ENCODE results near the gene GP2. TPM values are rescaled to one million over a fixed set of nuclear protein-coding genes. Genes with fewer than 3 reads are reported as not detected.

The GP2 gene
- polyA plus RNA-seq, 2 of the 4 experiments (the other 2 are of a cell fraction) = not detected

DNA sequence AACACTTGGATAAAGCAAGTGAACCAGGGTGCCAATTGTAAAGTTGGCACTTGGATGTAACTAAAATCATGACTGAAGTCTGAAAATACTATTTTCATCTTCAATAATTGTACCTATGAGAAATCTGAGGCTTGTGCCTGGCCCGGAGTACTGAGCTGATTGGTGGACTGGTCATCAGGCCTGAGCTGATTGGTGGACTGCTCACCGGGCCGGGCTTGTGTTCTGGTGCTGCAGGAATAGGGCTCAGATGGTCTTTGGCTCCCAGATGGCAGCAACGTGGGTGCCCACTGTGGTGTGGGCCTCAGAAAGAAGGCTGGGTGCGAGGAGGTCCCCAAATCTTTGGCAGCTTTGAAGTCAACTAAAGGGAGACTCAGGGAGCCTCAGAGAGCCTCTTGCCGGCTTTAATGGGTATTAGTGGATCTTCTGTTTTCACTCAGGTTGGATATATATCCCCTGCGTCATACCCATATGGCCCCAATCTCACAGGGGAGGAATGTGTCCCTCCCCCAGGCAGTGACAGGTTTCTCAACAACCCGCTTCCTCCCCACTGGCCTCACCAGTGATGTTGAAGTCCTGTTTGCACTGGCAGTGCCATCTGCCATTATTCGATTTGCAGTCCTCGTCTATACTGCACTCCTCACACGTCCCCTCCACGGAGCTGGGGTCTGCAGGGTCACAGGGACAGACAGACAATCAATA, 20.5 kb upstream of the GP2 start:
- no peak for ATAC-seq
- Histone ChIP-seq H3K4me2 (no peak overlapping the region), H3K9me3 (no peaks in the 10 kb centered on the region), H3K27ac (no peak overlapping the region), H3K4me1 (no peaks in the 10 kb centered on the region), H3K4me3 (no peak overlapping the region)
- WGBS (ENCODE audit: missing lambda C conversion rate) = 28% methylated on average over 12 of the region's 12 CpGs
- ChIA-PET POLR2A (no interaction called here), CTCF (interaction anchor here (1.4 kb wide), 1 partner anchor 47 kb away, joined by 4 read pairs; no protein-coding TSS in a partner anchor)
- TF ChIP-seq FOXS1 (CRISPR knock-in tag; IDR thresholded peaks at IDR 0.05) (no peak), HOXB13 (CRISPR knock-in tag; IDR thresholded peaks at IDR 0.05; ENCODE audit: low read depth) (no peak), TFCP2L1 (CRISPR knock-in tag; IDR thresholded peaks at IDR 0.05) (no peak)
- no peak for DNase-seq (ENCODE audit: low read depth in 1 of 2, low spot score in 1 of 2)
- no peak for FAIRE-seq

DNA sequence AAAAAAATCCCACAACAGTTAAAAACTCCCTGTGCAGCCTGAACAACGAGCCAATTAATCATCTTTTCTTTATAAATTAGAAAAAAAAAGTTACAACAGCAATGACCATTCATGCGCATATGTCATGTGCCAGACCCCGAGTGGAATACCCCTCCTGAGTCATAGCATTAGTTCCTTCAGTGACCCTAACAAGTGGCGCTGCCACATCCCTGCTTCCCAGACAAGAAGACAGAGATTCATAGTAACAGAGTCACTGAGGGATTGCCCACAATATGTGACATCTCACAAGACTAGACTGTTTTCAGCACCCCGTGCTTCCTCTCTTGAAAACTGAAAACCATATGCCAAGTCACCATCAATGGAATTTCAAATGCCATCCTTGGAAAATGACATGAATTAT, 17.3 kb upstream of the GP2 start:
- Histone ChIP-seq H3K4me3 (no peak overlapping the region), H3K9me3 (no peaks in the 10 kb centered on the region), H3K4me2 (no peak overlapping the region), H3K4me1 (no peaks in the 10 kb centered on the region), H3K27ac (no peak overlapping the region)
- DNase-seq (ENCODE audit: low read depth in 1 of 2, low spot score in 1 of 2) (no peak), ATAC-seq (no peak), FAIRE-seq (no peak)
- ChIA-PET CTCF (interaction anchor here (1.0 kb wide), 1 partner anchor 446 kb away, joined by 4 read pairs; no protein-coding TSS in a partner anchor), POLR2A (no interaction called here)
- 21% methylated on average over 5 of the region's 5 CpGs for WGBS (ENCODE audit: missing lambda C conversion rate)
- TF ChIP-seq CBX8 (IDR thresholded peaks at IDR 0.05) (no peak), JUNB (IDR thresholded peaks at IDR 0.05) (no peak), BHLHE40 (IDR thresholded peaks at IDR 0.05; ENCODE audit: low read depth, low read length) (no peak), PHF8 (IDR thresholded peaks at IDR 0.05; ENCODE audit: borderline replicate concordance, low read depth) (no peak), EHMT2 (IDR thresholded peaks at IDR 0.05; ENCODE audit: low read depth) (no peak), HOXA7 (CRISPR knock-in tag; IDR thresholded peaks at IDR 0.05) (no peak)
- TF ChIP-seq, protein P1, sequence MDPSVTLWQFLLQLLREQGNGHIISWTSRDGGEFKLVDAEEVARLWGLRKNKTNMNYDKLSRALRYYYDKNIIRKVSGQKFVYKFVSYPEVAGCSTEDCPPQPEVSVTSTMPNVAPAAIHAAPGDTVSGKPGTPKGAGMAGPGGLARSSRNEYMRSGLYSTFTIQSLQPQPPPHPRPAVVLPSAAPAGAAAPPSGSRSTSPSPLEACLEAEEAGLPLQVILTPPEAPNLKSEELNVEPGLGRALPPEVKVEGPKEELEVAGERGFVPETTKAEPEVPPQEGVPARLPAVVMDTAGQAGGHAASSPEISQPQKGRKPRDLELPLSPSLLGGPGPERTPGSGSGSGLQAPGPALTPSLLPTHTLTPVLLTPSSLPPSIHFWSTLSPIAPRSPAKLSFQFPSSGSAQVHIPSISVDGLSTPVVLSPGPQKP (IDR thresholded peaks at IDR 0.05; ENCODE audit: low read depth, low read length) = no peak

DNA sequence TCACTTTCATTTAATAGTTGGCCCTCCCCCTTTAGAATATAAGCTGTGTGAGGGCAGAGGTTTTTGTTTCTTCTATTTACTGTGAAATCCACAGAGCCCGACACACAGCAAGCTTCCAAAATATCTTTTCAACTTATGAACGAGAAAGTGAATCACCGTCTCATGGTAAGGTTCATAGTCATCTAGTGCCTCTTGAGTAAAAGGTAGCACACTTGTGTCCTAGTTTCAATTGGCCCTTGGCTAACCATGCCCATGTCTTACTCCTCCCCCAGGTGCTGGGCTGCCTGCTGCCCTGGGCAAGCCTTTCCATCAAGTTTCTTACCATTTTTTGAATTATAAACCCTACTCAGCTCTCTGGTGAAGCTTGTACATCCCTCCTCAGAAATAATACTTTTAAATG, 12.4 kb upstream of the GP2 start:
- Histone ChIP-seq H3K9me3 (no peaks in the 10 kb centered on the region), H3K4me1 (no peaks in the 10 kb centered on the region), H3K27ac (no peak overlapping the region), H3K4me2 (no peak overlapping the region), H3K4me3 (no peak overlapping the region)
- no peak for TF ChIP-seq EHMT2 (IDR thresholded peaks at IDR 0.05; ENCODE audit: low read depth)
- no peak for TF ChIP-seq PHF8 (IDR thresholded peaks at IDR 0.05; ENCODE audit: borderline replicate concordance, low read depth)
- TF ChIP-seq, protein P2, sequence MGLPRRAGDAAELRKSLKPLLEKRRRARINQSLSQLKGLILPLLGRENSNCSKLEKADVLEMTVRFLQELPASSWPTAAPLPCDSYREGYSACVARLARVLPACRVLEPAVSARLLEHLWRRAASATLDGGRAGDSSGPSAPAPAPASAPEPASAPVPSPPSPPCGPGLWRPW (IDR thresholded peaks at IDR 0.05) = no peak
- TF ChIP-seq ZNF302 (CRISPR knock-in tag; IDR thresholded peaks at IDR 0.05) = no peak
- no peak for TF ChIP-seq JUNB (IDR thresholded peaks at IDR 0.05)
- TF ChIP-seq POLR2A (IDR thresholded peaks at IDR 0.05; ENCODE audit: low read length) = no peak
- TF ChIP-seq MYC (IDR thresholded peaks at IDR 0.05; ENCODE audit: borderline replicate concordance, low read length) = no peak
- no peak for TF ChIP-seq JUN (IDR thresholded peaks at IDR 0.05)
- no peak for TF ChIP-seq CBX8 (IDR thresholded peaks at IDR 0.05)
- TF ChIP-seq, protein P3, sequence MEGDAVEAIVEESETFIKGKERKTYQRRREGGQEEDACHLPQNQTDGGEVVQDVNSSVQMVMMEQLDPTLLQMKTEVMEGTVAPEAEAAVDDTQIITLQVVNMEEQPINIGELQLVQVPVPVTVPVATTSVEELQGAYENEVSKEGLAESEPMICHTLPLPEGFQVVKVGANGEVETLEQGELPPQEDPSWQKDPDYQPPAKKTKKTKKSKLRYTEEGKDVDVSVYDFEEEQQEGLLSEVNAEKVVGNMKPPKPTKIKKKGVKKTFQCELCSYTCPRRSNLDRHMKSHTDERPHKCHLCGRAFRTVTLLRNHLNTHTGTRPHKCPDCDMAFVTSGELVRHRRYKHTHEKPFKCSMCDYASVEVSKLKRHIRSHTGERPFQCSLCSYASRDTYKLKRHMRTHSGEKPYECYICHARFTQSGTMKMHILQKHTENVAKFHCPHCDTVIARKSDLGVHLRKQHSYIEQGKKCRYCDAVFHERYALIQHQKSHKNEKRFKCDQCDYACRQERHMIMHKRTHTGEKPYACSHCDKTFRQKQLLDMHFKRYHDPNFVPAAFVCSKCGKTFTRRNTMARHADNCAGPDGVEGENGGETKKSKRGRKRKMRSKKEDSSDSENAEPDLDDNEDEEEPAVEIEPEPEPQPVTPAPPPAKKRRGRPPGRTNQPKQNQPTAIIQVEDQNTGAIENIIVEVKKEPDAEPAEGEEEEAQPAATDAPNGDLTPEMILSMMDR (IDR thresholded peaks at IDR 0.05) = no peak
- no peak for TF ChIP-seq MAZ (IDR thresholded peaks at IDR 0.05; ENCODE audit: borderline replicate concordance, low read depth, low read length)
- TF ChIP-seq, protein P1 (IDR thresholded peaks at IDR 0.05; ENCODE audit: low read depth, low read length) = no peak
- no peak for TF ChIP-seq EHF (CRISPR knock-in tag; IDR thresholded peaks at IDR 0.05)
- no peak for TF ChIP-seq FOSB (CRISPR knock-in tag; IDR thresholded peaks at IDR 0.05)
- no peak for TF ChIP-seq CBX2 (IDR thresholded peaks at IDR 0.05; ENCODE audit: borderline replicate concordance, low read depth)
- 14% methylated on average over 3 of the region's 3 CpGs for WGBS (ENCODE audit: missing lambda C conversion rate)
- ChIA-PET CTCF (interaction anchor here (1.5 to 1.9 kb wide), 2 partner anchors 20 to 46 kb away, joined by 4 to 6 read pairs; no protein-coding TSS in a partner anchor), POLR2A (no interaction called here)
- FAIRE-seq = no peak
- no peak for DNase-seq (ENCODE audit: low read depth in 1 of 2, low spot score in 1 of 2)
- no peak for ATAC-seq

Measured in A549 (cell line).